IMR-90 (cell line): ENCODE results near the gene ZNF74. TPM values are rescaled to one million over a fixed set of nuclear protein-coding genes. Genes with fewer than 3 reads are reported as not detected.
"Not testable (repeated sequence)": the region's sequence is repeated elsewhere in the genome, so short reads cannot be mapped to it uniquely, and the experiment has no call there.

Experiments used
- ATAC-seq: fragments of 200-7000 bp; cut with Tn5 transposase; 2 replicates; pipeline ENCODE4 v1.9.1; 2020; ENCODE audit warnings: low read depth, mild to moderate bottlenecking, moderate library complexity
- BruUV-seq: library from RNA; stranded (reverse); fragments of 400-500 nt; replicated peaks from 2 replicates; lab custom pipeline; 2021; lab: Mats Ljungman, UMichigan
- CTCF ChIA-PET: fragments of 300-600 bp; formaldehyde crosslinking; extraction: SDS; loops from one replicate; lab custom pipeline; 2021; ENCODE audit warnings: antibody characterized with exemption; lab: Yijun Ruan, JAX
- POLR2A ChIA-PET: fragments of 300-600 bp; sonication (Branson Sonifier 250); formaldehyde crosslinking; loops from one replicate; lab custom pipeline; 2022; ENCODE audit warnings: antibody characterized with exemption; ENCODE audit not compliant: unreplicated experiment; lab: Charles Lee
- DNase-seq: peaks from one replicate; pipeline ENCODE4 v3.0.0; 2013
- H2AFZ ChIP-seq: replicated peaks from 2 replicates; pipeline ENCODE3; 2013; ENCODE audit warnings: low read length, mild to moderate bottlenecking; ENCODE audit not compliant: poor library complexity
- H2AK5ac ChIP-seq: 2 replicates; pipeline ENCODE4 v1.6.1; 2013; ENCODE audit warnings: low read depth, low read length, inconsistent platforms
- H2AK9ac ChIP-seq: replicated peaks from 2 replicates; pipeline ENCODE3; 2013; ENCODE audit warnings: mild to moderate bottlenecking, low read depth, low read length, moderate library complexity; ENCODE audit not compliant: poor library complexity
- H2BK120ac ChIP-seq: 2 replicates; pipeline ENCODE4 v1.6.1; 2013; ENCODE audit warnings: low read depth, low read length, inconsistent platforms
- H2BK15ac ChIP-seq: 3 replicates; pipeline ENCODE4 v1.6.1; 2013; ENCODE audit warnings: low read depth, low read length, inconsistent platforms
- H2BK20ac ChIP-seq: 2 replicates; pipeline ENCODE4 v1.6.1; 2013; ENCODE audit warnings: low read depth, mild to moderate bottlenecking, inconsistent platforms, low read length, moderate library complexity
- H2BK5ac ChIP-seq: 2 replicates; pipeline ENCODE4 v1.6.1; 2013; ENCODE audit warnings: mild to moderate bottlenecking, low read depth, low read length, inconsistent platforms; ENCODE audit not compliant: poor library complexity, severe bottlenecking
- H3K14ac ChIP-seq: replicated peaks from 2 replicates; pipeline ENCODE4 v1.6.1; 2013; ENCODE audit warnings: low read depth, low read length, inconsistent platforms
- H3K18ac ChIP-seq: 2 replicates; pipeline ENCODE4 v1.6.1; 2013; ENCODE audit warnings: low read depth, low read length, control low read depth
- H3K23ac ChIP-seq: 2 replicates; pipeline ENCODE4 v1.6.1; 2013; ENCODE audit warnings: low read depth, low read length, inconsistent platforms
- H3K27ac ChIP-seq: 2 replicates; pipeline ENCODE4 v1.5.1; 2013; ENCODE audit warnings: mild to moderate bottlenecking, control low read depth, low read length; ENCODE audit not compliant: insufficient read depth
- H3K27me3 ChIP-seq: 2 replicates; pipeline ENCODE4 v1.6.1; 2013; ENCODE audit warnings: low read length; ENCODE audit not compliant: control insufficient read depth, insufficient read depth
- H3K36me3 ChIP-seq: 2 replicates; pipeline ENCODE4 v1.6.1; 2013; ENCODE audit warnings: low read length, mixed read lengths; ENCODE audit not compliant: control insufficient read depth, insufficient read depth
- H3K4ac ChIP-seq: 2 replicates; pipeline ENCODE4 v1.6.1; 2013; ENCODE audit warnings: low read depth, low read length, inconsistent platforms
- H3K4me1 ChIP-seq: 2 replicates; pipeline ENCODE4 v1.6.1; 2013; ENCODE audit warnings: low read length, mixed read lengths; ENCODE audit not compliant: control insufficient read depth, insufficient read depth
- H3K4me2 ChIP-seq: 2 replicates; pipeline ENCODE4 v1.6.1; 2013; ENCODE audit warnings: low read depth, mild to moderate bottlenecking, control low read depth, low read length, moderate library complexity
- H3K4me3 ChIP-seq: 2 replicates; pipeline ENCODE4 v1.5.1; 2013; ENCODE audit warnings: low read depth, mild to moderate bottlenecking, control low read depth, low read length, moderate library complexity; ENCODE audit not compliant: insufficient read depth
- H3K56ac ChIP-seq: 2 replicates; pipeline ENCODE4 v1.6.1; 2013; ENCODE audit warnings: low read length, inconsistent platforms; ENCODE audit not compliant: insufficient read depth; ENCODE audit errors: extremely low read depth
- H3K79me1 ChIP-seq, 2 experiments: 2 replicates each; pipeline ENCODE4 v1.6.1; 2013; ENCODE audit warnings: low read length in 2 of 2, inconsistent platforms in 1 of 2, low read depth in 1 of 2
- H3K9ac ChIP-seq: 2 replicates; pipeline ENCODE4 v1.6.1; 2013; ENCODE audit warnings: low read depth, low read length, control low read depth
- H3K9me1 ChIP-seq: 2 replicates; pipeline ENCODE4 v1.6.1; 2013; ENCODE audit warnings: low read length, inconsistent platforms; ENCODE audit not compliant: insufficient read depth
- H3K9me3 ChIP-seq: 2 replicates; pipeline ENCODE4 v1.6.1; 2013; ENCODE audit warnings: low read length; ENCODE audit not compliant: control insufficient read depth, insufficient read depth
- H4K20me1 ChIP-seq: 2 replicates; pipeline ENCODE4 v1.6.1; 2013; ENCODE audit warnings: low read length, inconsistent platforms; ENCODE audit not compliant: insufficient read depth
- H4K5ac ChIP-seq: 2 replicates; pipeline ENCODE4 v1.6.1; 2013; ENCODE audit warnings: mild to moderate bottlenecking, low read depth, low read length, control low read depth
- H4K8ac ChIP-seq, 2 experiments: 2 replicates each; pipeline ENCODE4 v1.6.1; 2013; ENCODE audit warnings: low read depth in 2 of 2, low read length in 2 of 2, control low read depth in 1 of 2, inconsistent platforms in 1 of 2
- H4K91ac ChIP-seq: 2 replicates; pipeline ENCODE4 v1.6.1; 2013; ENCODE audit warnings: low read depth, low read length, inconsistent platforms; ENCODE audit not compliant: insufficient read depth
- WGBS, 2 experiments: methylation state at CpG; one replicate each; pipeline versions ENCODE4 v1.1.5 to v1.1.7; 2013; ENCODE audit warnings: missing lambda C conversion rate in 2 of 2; ENCODE audit not compliant: insufficient read length in 1 of 2; ENCODE audit errors: extremely low coverage in 2 of 2; 5-methylcytosine and 5-hydroxymethylcytosine counted together
- dilution Hi-C: fragments of 300-500 bp; cut with HindIII; formaldehyde crosslinking; loops from one replicate; pipeline ENCODE4 v1.14.3; 2018; ENCODE audit warnings: low sequenced_read_pairs; ENCODE audit not compliant: unreplicated experiment
- in situ Hi-C: fragments of 300-500 bp; cut with MboI; formaldehyde crosslinking; loops from 3 replicates; pipeline ENCODE4 v1.14.3; 2019; ENCODE audit warnings: low sequenced_read_pairs, inconsistent platforms, mixed read lengths
- intact Hi-C: fragments of 100-400 bp; cut with micrococcal nuclease; formaldehyde crosslinking; loops from 2 replicates; pipeline ENCODE4 v1.10.0; 2022
- polyA plus RNA-seq, 3 experiments: library from polyadenylated mRNA; depleted of rRNA; stranded (reverse); fragments of >200 nt; gene quantifications; 2 replicates each; pipeline ENCODE4 v1.2.3, GENCODE V29; 2012; ENCODE audit warnings: low replicate concordance in 1 of 3
- total RNA-seq: library from RNA; depleted of rRNA; stranded (reverse); fragments of >200 nt; gene quantifications from 2 replicates; pipeline ENCODE4 v1.2.3, GENCODE V29; 2012

The ZNF74 gene
- total and polyA plus RNA-seq, 2 of the 4 experiments (the other 2 are of a cell fraction), result 7.5 to 8.4 TPM

GRCh38 chr22:20415241-20415640, 21.3 kb downstream of the ZNF74 start:
- H2BK120ac ChIP-seq, DNase-seq, H3K79me1 ChIP-seq, H2AFZ ChIP-seq, H2AK9ac ChIP-seq, H3K27me3 ChIP-seq, H3K9me1 ChIP-seq, H3K56ac ChIP-seq, CTCF ChIA-PET, H3K36me3 ChIP-seq, ATAC-seq, dilution Hi-C loops, H2AK5ac ChIP-seq, intact Hi-C loops, H3K27ac ChIP-seq, H4K5ac ChIP-seq, BruUV-seq, H4K8ac ChIP-seq, POLR2A ChIA-PET, H2BK20ac ChIP-seq, H2BK5ac ChIP-seq, H3K9ac ChIP-seq, H4K91ac ChIP-seq, H3K4ac ChIP-seq, H3K4me1 ChIP-seq, H3K9me3 ChIP-seq, H3K14ac ChIP-seq, H2BK15ac ChIP-seq, H3K18ac ChIP-seq, H3K23ac ChIP-seq, H3K4me3 ChIP-seq, H3K4me2 ChIP-seq, H4K20me1 ChIP-seq: not testable (repeated sequence)
- no CpG with 5 or more reads among the region's 3 CpGs for WGBS, 2 experiments
- in situ Hi-C loops, result loop anchor here (10.0 kb wide), 1 partner anchor 50 kb away; no protein-coding TSS in a partner anchor

DNA sequence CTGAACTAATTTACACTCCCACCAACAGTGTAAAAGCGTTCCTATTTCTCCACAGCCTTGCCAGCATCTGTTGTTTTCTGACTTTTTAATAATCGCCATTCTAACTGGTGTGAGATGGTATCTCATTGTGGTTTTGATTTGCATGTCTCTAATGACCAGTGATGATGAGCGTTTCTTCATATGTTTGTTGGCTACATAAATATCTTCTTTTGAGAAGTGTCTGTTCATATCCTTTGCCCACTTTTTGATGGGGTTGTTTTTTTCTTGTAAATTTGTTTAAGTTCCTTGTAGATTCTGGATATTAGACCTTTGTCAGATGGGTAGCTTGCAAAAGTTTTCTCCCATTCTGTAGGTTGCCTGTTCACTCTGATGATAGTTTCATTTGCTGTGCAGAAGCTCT, 21.7 kb downstream of the ZNF74 start:
- H3K18ac ChIP-seq, intact Hi-C loops, ATAC-seq, H2BK20ac ChIP-seq, H3K27me3 ChIP-seq, H2AFZ ChIP-seq, H2AK5ac ChIP-seq, H2BK120ac ChIP-seq, H3K56ac ChIP-seq, H3K9me3 ChIP-seq, H3K79me1 ChIP-seq, H3K27ac ChIP-seq, H4K5ac ChIP-seq, H2AK9ac ChIP-seq, CTCF ChIA-PET, H3K9me1 ChIP-seq, H2BK5ac ChIP-seq, H3K4me1 ChIP-seq, H3K23ac ChIP-seq, H4K20me1 ChIP-seq, H3K4me2 ChIP-seq, H4K8ac ChIP-seq, H3K4ac ChIP-seq, H4K91ac ChIP-seq, POLR2A ChIA-PET, H3K36me3 ChIP-seq, H3K9ac ChIP-seq, DNase-seq, dilution Hi-C loops, H3K14ac ChIP-seq, H2BK15ac ChIP-seq, H3K4me3 ChIP-seq, BruUV-seq: not testable (repeated sequence)
- WGBS, 2 experiments, result no CpG with 5 or more reads among the region's 3 CpGs
- in situ Hi-C loops, result loop anchor here (10.0 kb wide), 1 partner anchor 49 kb away; no protein-coding TSS in a partner anchor
